Panc1 (cell line): ENCODE results near the gene CUTA. TPM values are rescaled to one million over a fixed set of nuclear protein-coding genes. Genes with fewer than 3 reads are reported as not detected.
A peak's percentile ranks its signal among the peaks of the same experiment; 100 is the strongest.
"Not testable (repeated sequence)": the region's sequence is repeated elsewhere in the genome, so short reads cannot be mapped to it uniquely, and the experiment has no call there.

Experiments used
- ATAC-seq: fragments of 200-7000 bp; cut with Tn5 transposase; 2 replicates; pipeline ENCODE4 v1.9.1; 2020; ENCODE audit warnings: mild to moderate bottlenecking, moderate library complexity
- BruUV-seq: library from RNA; stranded (reverse); fragments of 400-500 nt; replicated peaks from 2 replicates; lab custom pipeline; 2021; lab: Mats Ljungman, UMichigan
- CTCF ChIA-PET: fragments of 300-600 bp; sonication (Branson Sonifier 250); formaldehyde crosslinking; loops from one replicate; lab custom pipeline; 2022; ENCODE audit warnings: antibody characterized with exemption; lab: Charles Lee
- POLR2A ChIA-PET: fragments of 300-600 bp; sonication (Branson Sonifier 250); formaldehyde crosslinking; loops from one replicate; lab custom pipeline; 2022; ENCODE audit warnings: antibody characterized with exemption; lab: Charles Lee
- DNase-seq: peaks from one replicate; pipeline ENCODE4 v3.0.0-alpha.2; 2010; ENCODE audit warnings: low read depth, low spot score
- H3K27ac ChIP-seq: 2 replicates; pipeline ENCODE4 v1.5.1; 2011; ENCODE audit warnings: mild to moderate bottlenecking, low read length, inconsistent platforms
- H3K27me3 ChIP-seq: fragments of 200-500 bp; sonication (Bioruptor generic); 2 replicates; pipeline ENCODE4 v1.6.0; 2014; ENCODE audit warnings: low read length, inconsistent platforms; ENCODE audit not compliant: control insufficient read depth, insufficient read depth
- H3K36me3 ChIP-seq: fragments of 200-500 bp; sonication (Bioruptor generic); 2 replicates; pipeline ENCODE4 v1.5.1; 2014; ENCODE audit warnings: inconsistent platforms, mild to moderate bottlenecking, low read length, moderate library complexity; ENCODE audit not compliant: control insufficient read depth, insufficient read depth
- H3K4me1 ChIP-seq: 2 replicates; pipeline ENCODE4 v1.5.1; 2011; ENCODE audit warnings: inconsistent platforms, mild to moderate bottlenecking, low read length, moderate library complexity; ENCODE audit not compliant: control insufficient read depth, insufficient read depth
- H3K4me3 ChIP-seq, 2 experiments: 2 replicates each; pipeline ENCODE4 v1.5.1; 2011 to 2012; ENCODE audit warnings: low read depth in 2 of 2, low read length in 2 of 2, mild to moderate bottlenecking in 2 of 2, inconsistent platforms in 1 of 2, moderate library complexity in 1 of 2
- H3K9me3 ChIP-seq: fragments of 200-500 bp; sonication (Bioruptor generic); 2 replicates; pipeline ENCODE4 v1.5.1; 2014; ENCODE audit warnings: low read depth, mild to moderate bottlenecking, inconsistent platforms, low read length, moderate library complexity; ENCODE audit not compliant: control insufficient read depth, insufficient read depth
- CTCF ChIP-seq: fragments of 450-650 bp; IDR thresholded peaks from 2 replicates; pipeline ENCODE4 v1.5.1; 2017; ENCODE audit warnings: mild to moderate bottlenecking
- POLR2AphosphoS5 ChIP-seq: IDR thresholded peaks from 2 replicates; pipeline ENCODE4 v1.6.1; 2012; ENCODE audit warnings: mild to moderate bottlenecking, low read depth, low read length, moderate library complexity
- SIN3A ChIP-seq: IDR thresholded peaks from 2 replicates; pipeline ENCODE4 v1.6.1; 2012; ENCODE audit warnings: low read depth, mild to moderate bottlenecking, low read length, moderate library complexity, borderline replicate concordance; ENCODE audit not compliant: insufficient read depth
- TCF7L2 ChIP-seq: IDR thresholded peaks from 2 replicates; pipeline ENCODE4 v1.6.1; 2011; ENCODE audit warnings: mild to moderate bottlenecking, low read depth, low read length, inconsistent platforms
- in situ Hi-C: cut with HindIII; loops from 2 replicates; pipeline ENCODE4 v1.10.0; 2016; ENCODE audit warnings: low sequenced_read_pairs, low pct_unique_long_range_greater_than_20kb
- intact Hi-C: fragments of 100-400 bp; cut with micrococcal nuclease; formaldehyde crosslinking; loops from one replicate; pipeline ENCODE4 v1.10.0; 2022; ENCODE audit not compliant: unreplicated experiment
- total RNA-seq: library from RNA; stranded (reverse); gene quantifications from one replicate; pipeline ENCODE4 v1.2.1, GENCODE V29; 2021; ENCODE audit not compliant: unreplicated experiment
- TF ChIP-seq, protein P1 (sequence below), 2 experiments: IDR thresholded peaks; 2 replicates each; pipeline ENCODE4 v1.6.1; 2011 to 2012; ENCODE audit warnings: low read depth in 2 of 2, control low read depth in 1 of 2, low read length in 1 of 2, mild to moderate bottlenecking in 1 of 2, moderate library complexity in 1 of 2; ENCODE audit not compliant: insufficient read depth in 1 of 2

CUTA gene
- total RNA-seq, 1 experiment from 2014 or later: 338 TPM

GRCh38 chr6:33405386-33405940, 12.4 kb downstream of the CUTA start:
- TF ChIP-seq TCF7L2 (no peak), SIN3A (no peak), CTCF (no peak), POLR2AphosphoS5 (no peak)
- TF ChIP-seq, protein P1, sequence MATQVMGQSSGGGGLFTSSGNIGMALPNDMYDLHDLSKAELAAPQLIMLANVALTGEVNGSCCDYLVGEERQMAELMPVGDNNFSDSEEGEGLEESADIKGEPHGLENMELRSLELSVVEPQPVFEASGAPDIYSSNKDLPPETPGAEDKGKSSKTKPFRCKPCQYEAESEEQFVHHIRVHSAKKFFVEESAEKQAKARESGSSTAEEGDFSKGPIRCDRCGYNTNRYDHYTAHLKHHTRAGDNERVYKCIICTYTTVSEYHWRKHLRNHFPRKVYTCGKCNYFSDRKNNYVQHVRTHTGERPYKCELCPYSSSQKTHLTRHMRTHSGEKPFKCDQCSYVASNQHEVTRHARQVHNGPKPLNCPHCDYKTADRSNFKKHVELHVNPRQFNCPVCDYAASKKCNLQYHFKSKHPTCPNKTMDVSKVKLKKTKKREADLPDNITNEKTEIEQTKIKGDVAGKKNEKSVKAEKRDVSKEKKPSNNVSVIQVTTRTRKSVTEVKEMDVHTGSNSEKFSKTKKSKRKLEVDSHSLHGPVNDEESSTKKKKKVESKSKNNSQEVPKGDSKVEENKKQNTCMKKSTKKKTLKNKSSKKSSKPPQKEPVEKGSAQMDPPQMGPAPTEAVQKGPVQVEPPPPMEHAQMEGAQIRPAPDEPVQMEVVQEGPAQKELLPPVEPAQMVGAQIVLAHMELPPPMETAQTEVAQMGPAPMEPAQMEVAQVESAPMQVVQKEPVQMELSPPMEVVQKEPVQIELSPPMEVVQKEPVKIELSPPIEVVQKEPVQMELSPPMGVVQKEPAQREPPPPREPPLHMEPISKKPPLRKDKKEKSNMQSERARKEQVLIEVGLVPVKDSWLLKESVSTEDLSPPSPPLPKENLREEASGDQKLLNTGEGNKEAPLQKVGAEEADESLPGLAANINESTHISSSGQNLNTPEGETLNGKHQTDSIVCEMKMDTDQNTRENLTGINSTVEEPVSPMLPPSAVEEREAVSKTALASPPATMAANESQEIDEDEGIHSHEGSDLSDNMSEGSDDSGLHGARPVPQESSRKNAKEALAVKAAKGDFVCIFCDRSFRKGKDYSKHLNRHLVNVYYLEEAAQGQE (IDR thresholded peaks at IDR 0.05; ENCODE audit: insufficient read depth in 1 of 2, low read depth in 2 of 2, low read length in 1 of 2): no peak
- POLR2A ChIA-PET: no interaction called here

DNA sequence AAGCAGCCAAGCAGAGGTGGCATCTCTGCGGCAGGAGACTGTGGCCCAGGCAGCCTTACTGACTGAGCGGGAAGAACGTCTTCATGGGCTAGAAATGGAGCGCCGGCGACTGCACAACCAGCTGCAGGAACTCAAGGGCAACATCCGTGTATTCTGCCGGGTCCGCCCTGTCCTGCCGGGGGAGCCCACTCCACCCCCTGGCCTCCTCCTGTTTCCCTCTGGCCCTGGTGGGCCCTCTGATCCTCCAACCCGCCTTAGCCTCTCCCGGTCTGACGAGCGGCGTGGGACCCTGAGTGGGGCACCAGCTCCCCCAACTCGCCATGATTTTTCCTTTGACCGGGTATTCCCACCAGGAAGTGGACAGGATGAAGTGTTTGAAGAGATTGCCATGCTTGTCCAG, 13.0 kb downstream of the CUTA start:
- peaks cover 5% of the 10 kb centered on the region; the same call in 1 of the 2 replicates for H3K4me1 ChIP-seq
- no peaks in the 10 kb centered on the region for H3K9me3 ChIP-seq
- BruUV-seq: no TSS peak
- H3K4me3 ChIP-seq: no peak overlapping the region
- POLR2A ChIA-PET: no interaction called here
- TF ChIP-seq, protein P1 (IDR thresholded peaks at IDR 0.05; ENCODE audit: insufficient read depth in 1 of 2, low read depth in 2 of 2, low read length in 1 of 2): no peak
- no peak for TF ChIP-seq CTCF
- TF ChIP-seq POLR2AphosphoS5: no peak
- TF ChIP-seq SIN3A: no peak
- TF ChIP-seq TCF7L2: no peak
- no peak for DNase-seq
- CTCF ChIA-PET: no interaction called here
- peaks cover 21% of the 10 kb centered on the region for H3K36me3 ChIP-seq
- intact Hi-C loops (no loop called here), in situ Hi-C loops (no loop called here)
- no peaks in the 10 kb centered on the region for H3K27me3 ChIP-seq
- no peak overlapping the region for H3K27ac ChIP-seq
- ATAC-seq: no peak

More at GRCh38 chr6:33405386-33405940, 12.4 kb downstream of the CUTA start:
- Histone ChIP-seq H3K9me3 (no peaks in the 10 kb centered on the region), H3K27ac (no peak overlapping the region), H3K36me3 (peaks cover 21% of the 10 kb centered on the region), H3K4me1 (peaks cover 5% of the 10 kb centered on the region; the same call in 1 of the 2 replicates), H3K27me3 (no peaks in the 10 kb centered on the region), H3K4me3 (no peak overlapping the region)
- DNase-seq (no peak), ATAC-seq (no peak)
- in situ Hi-C loops (no loop called here), intact Hi-C loops (no loop called here)
- CTCF ChIA-PET: interaction anchor here (0.6 kb wide), 1 partner anchor 107 kb away, joined by 5 read pairs; no protein-coding TSS in a partner anchor
- BruUV-seq: no TSS peak

DNA sequence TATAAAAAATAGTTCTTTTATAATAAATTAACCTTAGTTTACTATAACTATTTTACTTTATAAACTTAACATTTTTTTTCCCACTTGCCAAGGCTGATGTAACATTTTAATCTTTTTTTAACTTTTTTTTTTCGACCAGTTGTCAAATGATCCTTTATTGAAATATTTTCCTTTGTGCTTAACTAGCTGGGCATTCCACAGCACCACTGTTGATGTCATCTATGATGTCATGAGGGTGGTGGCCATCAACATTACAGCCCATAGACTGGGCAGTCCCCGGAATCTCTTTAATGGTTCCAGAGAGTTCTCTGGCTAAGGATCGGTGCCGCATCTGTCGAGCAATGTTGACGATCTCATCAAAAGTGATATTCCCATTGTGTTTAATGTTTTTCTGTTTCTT, 18.0 kb downstream of the CUTA start:
- BruUV-seq: TSS peak; percentile 7
- in situ Hi-C loops, DNase-seq, H3K27me3 ChIP-seq, CTCF ChIA-PET, H3K27ac ChIP-seq, POLR2A ChIA-PET, H3K4me3 ChIP-seq, H3K9me3 ChIP-seq, intact Hi-C loops, ATAC-seq: not testable (repeated sequence)
- Histone ChIP-seq H3K36me3 (peaks cover 15% of the 10 kb centered on the region), H3K4me1 (peaks cover 12% of the 10 kb centered on the region)
